ENCODE results near the gene MICAL3. TPM values are rescaled to one million over a fixed set of nuclear protein-coding genes. Genes with fewer than 3 reads are reported as not detected.
"Not testable (repeated sequence)": the region's sequence is repeated elsewhere in the genome, so short reads cannot be mapped to it uniquely, and the experiment has no call there.

MICAL3 gene
- total and polyA plus RNA-seq, 2 of the 8 experiments (the other 6 are each of a cell fraction or from before 2014, with no cell fraction given) = 8.3 to 41.8 TPM

GRCh38 chr22:18071307-18071967 is 47.1 kb upstream of the MICAL3 start:
- not testable (repeated sequence) for H3K23me2 ChIP-seq (ENCODE audit: low read depth, low read length); H3K14ac ChIP-seq (ENCODE audit: insufficient read length); H3K4ac ChIP-seq (replicated peaks; ENCODE audit: insufficient read length, low read depth, low read length); H3K27ac ChIP-seq (ENCODE audit: low read depth, low read length); H3K27me3 ChIP-seq (replicated peaks in 1 of 4; ENCODE audit: control insufficient read depth in 3 of 4, extremely low read depth in 1 of 4, insufficient read depth in 3 of 4, low read length in 3 of 4); H2BK5ac ChIP-seq (ENCODE audit: low read depth, low read length); DNase-seq (ENCODE audit: low read depth in 1 of 2, low spot score in 2 of 2); H3K9ac ChIP-seq (replicated peaks in 1 of 4; ENCODE audit: extremely low read depth in 1 of 4, low read depth in 3 of 4, low read length in 3 of 4); H2BK12ac ChIP-seq (ENCODE audit: low read depth, low read length); H3K56ac ChIP-seq (replicated peaks; ENCODE audit: insufficient read length, low read depth, low read length); H4K8ac ChIP-seq (ENCODE audit: extremely low read depth, insufficient read depth, low read length); H3K4me1 ChIP-seq (replicated peaks in 1 of 4; ENCODE audit: control insufficient read depth in 3 of 4, insufficient read depth in 4 of 4, low read length in 3 of 4); H3K9me3 ChIP-seq (ENCODE audit: insufficient read depth in 2 of 2, low read depth in 1 of 2, low read length in 1 of 2); H4K5ac ChIP-seq (ENCODE audit: insufficient read length, low read depth, low read length); H2AK5ac ChIP-seq (ENCODE audit: low read depth, low read length); H3K23ac ChIP-seq (ENCODE audit: insufficient read length); H2AFZ ChIP-seq (ENCODE audit: low read length); H3K4me2 ChIP-seq (ENCODE audit: insufficient read depth in 1 of 2, low read depth in 2 of 2, low read length in 2 of 2); H4K91ac ChIP-seq (replicated peaks; ENCODE audit: insufficient read length, low read length); H3K18ac ChIP-seq (ENCODE audit: extremely low read depth, low read length); H3K4me3 ChIP-seq (ENCODE audit: extremely low read depth in 1 of 4, insufficient read depth in 2 of 4, low read depth in 3 of 4, low read length in 4 of 4); H3K79me2 ChIP-seq (ENCODE audit: control insufficient read depth in 1 of 2, insufficient read depth in 2 of 2, low read length in 2 of 2); FAIRE-seq; H2BK120ac ChIP-seq (replicated peaks; ENCODE audit: low read depth, low read length); H3K36me3 ChIP-seq (ENCODE audit: control insufficient read depth in 2 of 4, insufficient read depth in 4 of 4, low read length in 3 of 4); H2BK15ac ChIP-seq (ENCODE audit: low read length); H4K20me1 ChIP-seq (replicated peaks in 1 of 2; ENCODE audit: control insufficient read depth in 1 of 2, insufficient read depth in 2 of 2, low read length in 2 of 2); H2BK20ac ChIP-seq (ENCODE audit: low read length); H3K79me1 ChIP-seq (ENCODE audit: low read depth, low read length)
- 93% methylated on average over 6 of the region's 7 CpGs; no CpG with 5 or more reads in 1 of the 2 experiments for WGBS, 2 experiments (ENCODE audit: extremely low coverage in 1 of 2, insufficient coverage in 1 of 2, insufficient read length in 1 of 2, insufficient replicate concordance in 2 of 2, low coverage in 1 of 2, low lambda C conversion rate in 2 of 2, missing lambda C conversion rate in 1 of 2)
- POLR2A ChIA-PET (ENCODE audit: partially characterized antibody) = interaction anchor here (0.6 kb wide), 1 partner anchor 702 kb away, joined by 3 read pairs; no protein-coding TSS in a partner anchor
- CTCF ChIA-PET (ENCODE audit: partially characterized antibody) = interaction anchor here (0.6 to 11.5 kb wide), 15 partner anchors 7 to 239 kb away, joined by 3 to 163 read pairs (median 3); no protein-coding TSS in a partner anchor
